PFSK-1 (cell line): Measurements from ENCODE around the gene PMPCA.

Experiments used
- POLR2AphosphoS5 ChIP-seq: IDR thresholded peaks from 2 replicates; pipeline ENCODE4 v1.6.1; 2012; ENCODE audit warnings: low read depth, mild to moderate bottlenecking, control low read depth, low read length, moderate library complexity
- TAF1 ChIP-seq: IDR thresholded peaks from 2 replicates; pipeline ENCODE4 v1.6.1; 2012; ENCODE audit warnings: low read length, control low read depth, borderline replicate concordance; ENCODE audit not compliant: insufficient read depth

GRCh38 chr9:136441681-136442245, 31.3 kb downstream of the PMPCA start:
- TF ChIP-seq POLR2AphosphoS5: no peak
- TF ChIP-seq TAF1: no peak
